GM04503 (cell line): ENCODE measurements around the gene LIN28B.

Source experiments
- DNase-seq: peaks from one replicate; pipeline ENCODE4 v3.0.0-alpha.2; 2012; ENCODE audit warnings: low read depth

LIN28B gene

DNA sequence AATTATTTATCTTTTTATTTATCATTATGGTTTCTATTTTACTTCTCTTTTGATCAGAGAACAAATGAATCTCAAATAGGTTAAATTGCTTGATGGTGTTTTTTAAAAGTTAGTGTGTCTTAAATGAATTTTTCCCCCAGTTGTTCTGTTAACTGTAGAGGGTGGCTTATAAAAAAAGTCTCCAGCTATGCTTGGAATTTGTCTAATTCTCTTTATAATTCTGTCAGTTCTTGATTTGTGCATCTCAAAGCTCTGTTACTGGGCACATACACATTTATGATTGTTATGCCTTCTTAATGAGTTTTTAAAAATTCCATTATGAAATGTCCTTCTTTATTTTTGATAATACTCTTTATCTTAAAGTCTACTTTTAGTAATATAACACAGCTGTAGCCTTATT, 58.0 kb downstream of the LIN28B start:
- DNase-seq, result no peak

DNA sequence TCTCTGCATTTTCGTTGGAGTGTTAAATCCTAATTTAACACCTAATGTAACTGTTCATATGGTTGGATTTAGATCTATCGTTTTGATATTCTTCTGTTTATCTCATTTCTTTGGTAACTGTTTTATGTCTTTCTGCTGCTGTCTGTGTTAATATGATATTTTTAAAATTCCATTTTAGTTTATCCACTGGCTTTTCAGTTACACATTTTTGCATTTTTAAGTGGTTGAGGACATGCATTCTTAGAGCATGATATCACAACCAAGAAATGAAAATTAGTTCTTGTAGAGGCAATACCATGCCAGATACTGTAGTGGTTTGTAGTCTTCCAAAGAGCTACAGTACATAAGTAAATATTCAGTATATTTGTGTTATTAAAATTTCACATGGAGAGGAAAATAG, 58.6 kb downstream of the LIN28B start:
- peak; percentile 42 for DNase-seq

DNA sequence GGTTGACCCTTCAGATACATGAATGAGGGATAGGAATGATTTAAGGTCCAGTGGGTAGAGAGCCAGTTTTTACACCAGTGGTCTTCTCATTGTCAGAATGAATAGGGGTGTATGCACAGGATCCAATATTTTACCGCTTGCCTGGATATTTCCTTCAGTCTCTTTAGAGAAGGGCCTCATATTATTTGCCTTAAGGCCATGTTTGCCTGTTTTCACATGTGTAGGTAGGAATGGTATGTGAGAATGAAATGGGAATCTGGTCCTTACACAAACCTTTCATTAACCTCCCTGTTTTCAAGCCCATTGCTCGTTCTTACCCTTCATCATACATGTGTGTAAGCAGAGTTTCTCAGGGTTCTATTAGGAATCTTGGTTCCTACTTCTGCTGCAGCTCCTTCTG, 62.4 kb downstream of the LIN28B start:
- DNase-seq, result no peak

DNA sequence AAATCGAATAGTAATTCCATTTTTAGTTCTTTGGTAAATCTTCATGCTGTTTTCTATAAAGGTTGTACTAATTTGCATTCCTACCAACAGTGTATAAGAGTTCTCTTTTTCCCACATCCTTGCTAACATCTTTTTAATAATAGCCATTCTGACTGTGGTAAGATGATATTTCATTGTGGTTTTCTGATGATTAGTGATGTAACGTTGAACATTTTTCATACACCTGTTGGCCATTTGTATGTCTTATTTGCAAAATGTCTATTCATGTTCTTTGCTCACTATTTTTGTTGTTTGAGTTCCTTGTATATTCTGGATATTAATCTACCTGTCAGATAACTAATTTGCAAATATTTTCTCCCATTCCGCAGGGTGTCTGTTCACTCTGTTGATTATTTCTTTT, 64.5 kb downstream of the LIN28B start:
- no peak for DNase-seq

DNA sequence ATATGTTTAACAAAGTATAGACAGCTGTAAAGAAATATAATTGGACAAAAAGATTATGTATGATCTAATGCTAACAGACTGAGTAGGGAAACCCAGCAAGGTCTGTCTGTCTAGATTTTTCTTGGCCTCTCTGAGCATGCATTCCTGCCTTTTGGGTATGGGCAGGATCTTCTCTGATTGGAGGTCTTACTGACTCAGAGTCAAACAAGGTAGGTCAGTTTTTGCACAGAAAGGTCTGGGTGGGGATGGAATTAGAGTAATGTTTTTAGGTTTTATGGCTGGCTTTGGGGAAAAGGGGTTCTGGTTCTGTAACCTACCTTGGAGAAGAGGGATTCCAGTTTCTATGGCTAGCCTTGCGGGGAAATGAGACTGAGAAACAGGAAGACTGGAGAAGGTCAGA, 65.5 kb downstream of the LIN28B start:
- no peak for DNase-seq

DNA sequence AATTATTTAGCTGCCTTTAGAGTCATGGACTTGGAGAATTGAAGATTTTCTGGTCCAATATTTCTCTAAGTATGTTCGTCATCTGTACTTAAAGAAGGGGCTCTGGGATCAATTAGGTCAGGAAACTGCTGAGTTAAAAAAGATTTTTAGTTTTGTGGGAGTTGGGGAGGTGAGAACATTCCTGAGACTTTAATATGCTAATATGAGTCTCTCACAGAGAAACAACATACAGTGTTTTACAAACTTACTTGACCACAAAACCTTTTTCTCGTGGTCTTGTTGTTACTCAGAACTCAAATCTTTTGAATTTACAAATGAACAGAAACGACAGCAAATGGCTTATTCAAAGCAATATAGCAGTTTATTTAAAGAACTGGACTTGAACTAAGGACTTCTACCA, 67.9 kb downstream of the LIN28B start:
- DNase-seq, result no peak

DNA sequence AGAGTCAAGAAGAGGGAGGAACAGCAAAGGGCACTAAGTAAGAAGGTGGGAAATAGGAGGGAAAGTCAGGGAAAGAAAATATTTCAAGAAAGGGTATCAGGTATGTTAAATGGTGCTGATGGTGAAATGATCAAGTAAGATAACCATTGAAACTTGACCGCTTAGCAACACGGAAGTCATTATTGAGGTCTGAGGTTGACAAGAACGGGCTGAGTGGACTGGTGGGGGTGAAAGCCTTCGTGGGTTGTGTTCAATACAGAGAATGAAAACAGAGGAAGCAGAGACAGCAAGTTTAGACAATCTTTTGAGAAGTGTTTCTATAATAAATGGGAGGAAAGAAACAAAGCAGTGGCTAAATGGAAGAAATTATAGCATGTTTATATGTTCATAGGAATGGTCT, 72.0 kb downstream of the LIN28B start:
- no peak for DNase-seq

DNA sequence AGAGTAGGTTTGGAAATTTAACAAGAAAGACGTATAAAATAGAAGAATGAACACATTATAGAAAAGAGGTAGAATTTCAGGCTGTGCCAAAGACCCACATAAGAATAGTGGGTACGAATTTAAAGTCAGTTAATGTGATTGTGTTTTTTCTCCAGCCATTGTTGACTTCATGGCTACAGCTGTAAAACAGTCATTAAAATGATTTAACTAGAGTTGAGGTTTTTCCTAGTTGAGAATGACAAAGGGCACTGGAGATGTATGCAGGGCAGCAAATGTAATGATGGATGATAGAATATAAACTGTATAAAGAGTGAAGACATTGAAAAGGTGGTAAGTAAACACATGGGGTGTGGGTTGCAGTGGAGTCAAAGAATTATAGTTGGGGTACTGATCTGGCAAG, 72.7 kb downstream of the LIN28B start:
- DNase-seq, result no peak

DNA sequence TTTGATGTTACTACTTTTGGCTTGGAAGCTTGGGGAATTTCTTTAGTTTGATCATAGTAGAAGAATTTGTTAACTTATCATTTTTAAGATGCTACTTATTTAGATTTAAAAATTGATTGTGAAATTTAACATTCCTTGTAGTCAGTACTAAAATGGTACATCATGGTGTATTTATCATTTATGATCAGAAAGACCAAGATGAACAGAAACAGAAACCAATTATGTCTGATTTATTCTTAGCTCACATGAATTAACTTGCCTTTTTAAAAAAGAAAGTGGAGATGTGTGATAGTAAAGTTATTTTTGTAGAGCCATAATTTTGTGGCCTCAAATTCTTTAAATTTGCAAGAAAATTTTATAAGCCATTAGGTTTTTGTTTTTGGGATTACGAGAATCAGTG, 77.6 kb downstream of the LIN28B start:
- no peak for DNase-seq

DNA sequence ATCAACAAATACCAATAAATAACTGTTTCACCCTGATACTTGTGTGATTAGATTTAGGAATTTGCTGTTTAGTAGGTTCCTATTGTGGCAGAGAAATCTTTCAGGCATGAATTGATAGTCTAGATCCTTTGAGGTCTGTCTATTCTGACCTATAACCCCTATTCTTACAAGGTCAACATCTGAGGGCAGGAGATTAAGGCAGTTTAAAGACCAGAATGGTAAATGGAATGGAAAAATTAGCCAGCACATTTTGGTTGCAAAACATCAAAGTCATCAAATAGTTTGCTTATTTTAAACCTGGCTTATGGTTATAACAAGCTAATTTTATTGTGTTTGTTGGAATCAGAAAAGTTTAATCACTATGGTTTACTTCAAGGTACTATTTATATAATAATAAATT, 78.4 kb downstream of the LIN28B start:
- DNase-seq, result no peak

DNA sequence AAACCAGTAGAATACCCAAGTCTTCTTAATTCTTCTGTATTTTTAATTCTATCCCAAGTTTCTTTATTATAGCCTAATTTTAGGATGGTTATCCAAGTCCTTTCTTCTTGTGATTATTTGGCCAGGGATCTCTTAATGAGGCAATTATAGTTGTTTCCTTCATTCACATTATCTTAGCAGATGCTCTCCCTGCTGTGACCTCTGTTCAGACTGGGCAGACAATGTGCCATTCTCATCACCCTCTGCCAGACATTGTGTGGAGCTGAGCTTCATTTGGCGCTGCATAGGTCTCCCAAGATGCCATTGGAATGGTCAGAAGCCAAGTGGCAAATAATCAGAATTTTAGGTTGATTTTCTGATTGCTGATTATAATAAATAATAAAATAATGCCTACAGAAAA, 79.4 kb downstream of the LIN28B start:
- no peak for DNase-seq

DNA sequence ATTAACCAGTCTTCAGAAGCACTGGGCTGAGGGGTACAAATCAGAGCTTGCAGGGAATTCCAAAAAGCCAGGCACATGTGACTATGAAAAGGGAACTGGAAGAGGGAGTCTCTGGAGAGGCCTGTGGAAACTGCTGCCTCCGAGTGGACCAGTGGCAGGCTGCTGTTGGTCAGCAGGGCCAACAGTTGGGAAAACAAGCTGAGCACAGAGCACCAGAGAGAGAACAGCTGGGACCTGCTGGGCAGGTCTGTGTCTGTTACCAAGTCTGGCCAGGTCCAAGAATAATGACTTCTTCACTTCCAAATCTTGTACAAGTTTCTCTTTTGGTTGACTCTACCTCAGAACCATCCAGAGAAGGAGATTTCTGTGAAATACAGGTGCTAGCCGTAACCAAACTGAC, 81.4 kb downstream of the LIN28B start:
- no peak for DNase-seq

DNA sequence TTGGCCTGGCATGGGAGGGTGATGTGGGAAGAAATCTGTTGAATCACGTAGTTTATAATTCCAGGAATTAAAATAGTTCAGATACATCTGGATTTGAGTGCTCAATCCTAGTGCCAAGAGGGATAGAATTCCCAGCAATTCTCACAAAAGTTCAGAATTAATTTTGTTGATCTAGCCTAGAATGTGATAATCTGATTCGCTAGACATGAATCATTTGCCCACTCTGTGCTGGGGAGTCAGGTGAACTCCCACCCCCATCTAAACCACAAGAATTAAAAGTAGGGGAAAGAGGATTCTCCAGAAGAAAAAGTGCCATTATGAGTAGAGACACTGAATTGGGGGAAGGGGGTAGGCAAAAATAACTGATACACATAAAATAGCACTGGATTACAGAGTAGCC, 85.0 kb downstream of the LIN28B start:
- DNase-seq, result no peak

DNA sequence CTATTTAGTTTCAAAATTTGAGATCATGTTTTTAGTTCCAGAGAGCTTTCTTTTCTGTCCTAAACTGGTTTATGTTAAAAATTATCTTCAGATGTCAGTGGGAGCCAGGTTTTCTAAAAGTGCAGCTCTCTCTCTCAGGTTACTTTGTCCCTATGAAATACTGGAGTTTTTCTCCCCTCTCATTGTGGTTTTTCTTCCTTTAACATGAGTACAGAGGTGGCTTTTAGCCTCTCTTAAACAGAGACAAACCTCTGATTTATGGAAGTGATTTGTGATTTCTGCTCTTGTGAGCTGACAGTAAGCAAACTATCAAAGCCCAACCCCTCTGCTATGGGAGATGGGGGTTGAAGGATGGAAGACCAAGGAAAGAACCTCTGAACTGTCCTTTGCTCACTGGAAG, 85.7 kb downstream of the LIN28B start:
- DNase-seq, result no peak

DNA sequence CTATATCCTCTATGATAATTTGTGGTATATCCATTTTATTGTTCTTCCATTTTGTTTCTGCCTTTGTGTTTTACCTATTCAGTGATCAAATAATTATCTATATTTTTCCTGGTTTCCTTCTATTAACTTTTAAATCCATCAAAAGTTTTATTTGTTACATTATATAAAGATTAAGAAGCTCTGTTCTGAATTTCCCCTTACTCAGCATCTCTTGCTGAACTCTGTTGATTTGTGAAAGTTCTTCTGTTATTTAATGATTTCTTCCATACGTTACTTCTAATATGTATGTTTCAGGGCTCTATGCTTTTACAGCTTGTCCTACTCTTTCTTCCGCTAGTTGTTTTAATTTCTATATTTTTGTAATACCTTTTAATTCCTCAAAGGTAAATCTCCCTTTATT, 87.1 kb downstream of the LIN28B start:
- no peak for DNase-seq

DNA sequence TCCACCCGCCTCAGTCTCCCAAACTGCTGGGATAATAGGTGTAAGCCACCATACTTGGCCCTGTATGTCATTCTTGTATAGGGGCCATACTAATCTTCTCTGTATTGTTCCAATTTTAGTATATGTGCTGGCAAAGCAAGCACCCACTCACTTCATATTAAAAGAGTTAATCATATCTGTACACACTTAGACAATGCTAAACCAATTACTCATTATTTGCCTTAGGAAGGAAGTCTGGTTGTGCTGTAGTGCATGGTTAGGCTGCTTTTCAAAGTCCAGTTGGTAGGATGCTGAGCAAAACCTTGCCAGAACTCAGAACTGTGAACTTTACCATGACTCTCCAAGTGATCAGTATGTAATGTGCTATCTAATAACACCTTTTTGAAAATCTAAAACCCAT, 88.6 kb downstream of the LIN28B start:
- DNase-seq, result no peak

DNA sequence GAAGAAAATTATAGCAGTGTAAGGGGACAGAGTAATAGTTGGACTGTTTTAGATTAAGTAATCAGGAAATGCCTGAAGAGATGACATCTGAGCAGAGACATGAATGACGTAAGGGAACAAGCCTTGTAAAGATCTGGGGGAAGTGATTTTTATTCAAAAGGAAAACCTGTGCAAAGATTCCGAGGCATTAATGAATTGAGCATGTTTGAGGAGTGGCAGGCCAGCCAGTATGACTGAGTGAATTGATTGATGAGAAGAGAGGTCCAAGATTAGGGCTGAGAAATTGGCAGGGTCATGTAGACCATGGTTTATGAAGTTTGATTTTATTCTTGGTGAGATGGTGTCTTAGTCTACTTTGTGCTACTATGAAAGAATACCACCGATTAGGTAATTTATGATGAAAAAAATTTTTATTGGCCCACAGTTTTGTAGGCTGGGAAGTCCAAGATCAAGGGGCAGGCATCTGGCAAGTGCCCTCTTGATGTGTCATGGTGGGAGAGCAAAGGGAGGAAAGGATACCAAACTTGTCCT, 95.1 kb downstream of the LIN28B start:
- DNase-seq, result no peak

DNA sequence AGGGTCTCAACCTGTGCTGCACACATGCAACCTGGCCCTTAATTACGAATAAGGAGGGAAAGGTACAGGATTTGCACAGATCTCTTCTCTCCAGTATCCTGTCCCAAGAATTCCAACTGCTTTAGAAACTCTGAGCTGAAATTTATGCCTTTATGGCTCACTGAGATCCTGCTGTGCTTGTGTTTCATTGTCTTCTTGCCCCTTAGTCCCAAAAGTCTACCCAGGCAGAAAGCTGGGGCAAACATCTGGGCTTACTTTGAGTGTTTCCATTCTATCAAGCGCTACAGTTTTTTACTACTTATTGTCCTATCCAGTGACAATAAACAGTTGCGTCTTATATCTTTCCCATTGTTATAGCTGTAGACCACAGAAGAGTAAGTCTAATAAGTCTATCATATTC, 99.7 kb downstream of the LIN28B start:
- DNase-seq, result no peak

DNA sequence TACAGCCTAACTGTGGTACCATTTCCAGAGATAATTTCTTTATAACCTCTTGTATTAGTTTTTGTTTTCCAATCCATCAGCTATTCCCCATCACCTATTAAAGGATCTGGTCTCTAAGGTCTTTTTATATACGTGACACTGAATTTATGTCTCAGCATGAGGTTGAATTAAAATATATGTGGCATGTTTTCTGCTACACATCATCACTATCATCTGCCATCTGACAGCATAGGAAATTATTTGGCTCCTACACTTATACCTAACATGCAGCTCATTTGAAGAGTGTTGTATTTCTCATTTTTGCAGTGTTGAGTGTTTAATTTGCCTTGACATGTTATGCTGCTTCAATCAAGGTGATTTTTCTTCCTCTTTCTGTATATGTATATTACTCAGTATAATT, 100.3 kb downstream of the LIN28B start:
- DNase-seq, result no peak

DNA sequence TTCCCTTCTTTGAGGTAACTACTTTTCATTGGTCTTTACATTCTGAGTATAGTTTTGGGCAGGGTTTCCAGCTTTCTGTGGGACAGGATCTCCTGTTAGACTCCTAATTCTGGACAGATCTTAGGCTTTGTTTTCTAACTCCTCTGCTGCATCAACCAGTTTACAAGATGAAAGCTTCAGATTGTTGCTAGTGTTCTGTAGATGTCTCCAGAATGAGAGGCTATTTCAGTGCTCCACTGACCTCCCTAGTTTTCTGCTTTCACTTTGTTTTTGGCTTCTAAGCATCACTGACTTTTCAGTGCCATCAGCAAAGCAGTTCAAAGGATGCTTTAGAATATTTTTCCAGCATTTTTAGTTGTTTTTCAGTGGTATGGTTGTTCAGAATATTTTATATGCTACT, 101.4 kb downstream of the LIN28B start:
- DNase-seq, result no peak

DNA sequence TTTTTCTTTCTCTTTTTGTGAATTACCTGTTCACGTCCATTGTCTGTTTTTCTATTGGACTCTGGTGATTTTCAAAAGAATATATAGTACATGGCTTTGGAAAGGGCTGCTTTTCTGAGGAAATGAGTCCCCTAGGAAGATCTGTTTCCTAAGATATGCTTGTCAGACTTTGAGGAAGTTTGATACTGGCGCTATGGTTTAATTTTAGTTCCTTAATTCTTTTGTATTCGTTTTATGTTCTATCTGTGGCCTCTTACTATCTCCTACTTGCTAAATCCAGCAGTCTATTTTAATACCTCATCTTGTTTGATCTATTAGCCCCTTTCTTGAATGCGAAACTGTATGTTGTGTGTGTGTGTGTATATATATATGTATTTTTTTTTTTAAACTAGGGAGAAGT, 101.9 kb downstream of the LIN28B start:
- no peak for DNase-seq

DNA sequence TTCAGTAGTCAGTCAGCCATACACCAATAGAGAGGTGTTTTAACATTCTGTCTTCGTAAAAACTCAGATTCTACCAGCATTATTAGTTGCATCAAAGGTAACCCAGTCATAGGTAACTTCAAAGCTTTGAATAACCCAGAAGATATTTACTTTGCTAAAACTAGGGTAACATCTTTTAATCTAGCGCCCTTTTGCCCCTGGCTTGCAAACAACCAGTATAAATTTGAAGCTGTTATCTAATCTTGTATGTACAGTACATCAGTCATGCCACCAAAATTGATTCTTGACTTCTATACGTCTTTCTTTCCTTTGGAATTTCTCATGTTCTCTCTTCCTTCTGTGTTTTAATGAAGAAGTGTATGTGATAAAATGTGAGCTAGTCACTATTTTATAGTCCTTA, 109.3 kb downstream of the LIN28B start:
- no peak for DNase-seq

DNA sequence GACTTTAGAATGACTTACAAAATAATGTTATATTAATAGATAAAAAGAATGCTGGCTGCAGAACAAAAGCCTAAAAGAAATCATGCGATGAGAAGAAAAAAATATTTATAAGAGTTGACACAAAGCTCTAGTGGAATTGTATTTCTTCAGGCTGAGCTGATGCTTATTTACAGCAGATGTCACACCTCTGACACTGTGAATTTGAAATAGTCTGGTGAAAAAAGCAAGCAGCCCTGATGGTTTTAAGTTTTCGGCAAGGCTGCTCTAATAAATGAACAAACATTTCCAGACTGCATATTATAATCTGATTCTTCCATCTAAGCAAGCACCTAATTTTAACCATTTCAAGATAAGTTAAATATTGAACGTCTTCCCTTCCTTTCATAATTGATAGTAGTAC, 109.9 kb downstream of the LIN28B start:
- no peak for DNase-seq

DNA sequence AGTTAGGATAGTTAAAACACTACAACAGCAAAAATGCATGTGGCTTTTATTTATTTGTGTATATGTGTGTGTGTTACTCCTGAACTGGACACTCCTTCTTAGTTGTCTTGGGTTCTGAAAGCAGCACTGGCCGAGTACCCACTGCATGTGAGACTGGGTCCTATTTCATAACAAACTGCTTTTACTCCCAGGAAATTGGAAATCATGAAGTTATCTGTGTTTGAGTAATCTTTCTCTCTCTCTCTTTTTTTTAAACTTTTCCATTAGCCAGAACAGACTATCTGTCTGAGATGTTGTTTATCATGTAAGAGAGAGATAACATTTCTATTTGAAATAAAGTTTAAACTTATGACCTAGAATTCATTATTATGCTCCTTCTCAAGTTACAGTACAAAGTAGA, 110.4 kb downstream of the LIN28B start:
- no peak for DNase-seq

DNA sequence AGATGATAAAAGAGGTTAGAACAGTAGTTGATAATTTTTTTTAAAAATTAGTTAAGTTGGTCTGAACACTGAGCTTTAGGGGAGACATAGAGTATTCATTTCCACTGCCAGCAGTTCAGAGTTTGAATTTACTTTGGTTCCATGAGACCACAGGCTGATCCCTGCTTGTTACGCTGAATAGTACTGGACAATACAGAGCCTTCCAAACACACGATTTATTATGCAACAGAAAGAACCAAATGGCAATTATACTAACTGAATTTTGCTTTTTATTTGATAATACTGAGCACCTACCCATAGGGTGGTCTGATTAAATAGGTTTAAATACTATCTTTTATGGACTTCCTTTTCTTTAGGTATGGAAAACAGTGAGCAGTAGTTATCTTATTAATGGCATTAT, 111.5 kb downstream of the LIN28B start:
- DNase-seq, result no peak
